GM19438 (cell line): ENCODE measurements around the gene DDB1.
A peak's percentile ranks its signal among the peaks of the same experiment; 100 is the strongest.

Source experiments
- ATAC-seq: cut with Tn5 transposase; IDR thresholded peaks from one replicate; pipeline ENCODE4 v1.9.1; 2021; ENCODE audit warnings: low read depth; ENCODE audit not compliant: unreplicated experiment

The DDB1 gene

GRCh38 chr11:61302550-61302949, 30.4 kb downstream of the DDB1 start:
- ATAC-seq = no peak

DNA sequence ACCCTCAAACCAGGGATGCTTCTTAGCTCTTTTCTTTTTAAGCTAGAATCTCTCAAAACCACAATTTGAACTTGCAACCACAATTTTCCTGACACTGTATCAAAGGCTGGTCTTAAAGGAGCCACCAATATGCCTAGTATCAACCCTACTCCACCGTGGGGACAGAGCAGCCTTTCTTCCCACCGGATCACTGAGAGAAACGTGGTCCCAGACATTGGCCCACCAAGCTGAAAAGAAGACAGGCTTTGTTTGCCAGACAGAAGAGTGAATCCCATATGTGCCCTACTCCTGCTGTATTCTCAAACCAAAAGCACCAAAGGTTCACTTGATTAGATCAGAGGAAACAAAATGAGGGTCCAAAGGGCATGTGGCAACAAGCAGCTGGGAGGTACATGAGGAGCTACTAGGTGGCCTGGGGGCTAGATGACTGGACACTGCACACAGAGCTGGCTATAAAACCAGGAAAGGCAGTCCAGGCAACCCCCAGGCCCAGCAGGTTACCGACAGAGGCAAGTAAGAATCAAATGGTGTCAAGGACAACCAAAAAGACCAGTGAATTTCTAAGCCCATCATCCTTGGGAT, 34.2 kb downstream of the DDB1 start:
- ATAC-seq = no peak

- ATAC-seq = no peak
These were observed 35.2 kb downstream of the DDB1 start for GRCh38 chr11:61297746-61298145.

DNA sequence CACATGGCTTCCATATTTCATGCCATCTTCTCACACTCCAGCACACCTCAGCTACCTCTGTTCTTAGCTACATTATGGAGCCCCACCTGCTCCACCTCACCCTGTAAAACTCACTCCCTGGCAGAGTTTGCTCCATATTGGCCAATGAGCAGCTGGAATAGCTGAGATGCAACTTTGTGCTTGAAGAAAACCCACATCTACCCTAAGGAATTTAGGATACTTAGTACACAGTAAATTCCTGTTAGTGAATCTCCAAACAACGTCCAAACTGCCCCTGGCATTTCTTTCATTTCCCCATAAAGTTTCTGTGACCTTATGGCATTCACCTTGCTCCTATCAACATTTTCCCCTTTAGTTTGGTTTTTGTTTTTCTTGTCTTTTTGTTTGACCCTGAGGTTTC, 35.6 kb downstream of the DDB1 start:
- ATAC-seq = no peak

- no peak for ATAC-seq
These were observed 37.3 kb downstream of the DDB1 start for GRCh38 chr11:61295596-61295926.

- ATAC-seq = peak; percentile 79
These were observed 37.9 kb downstream of the DDB1 start, which contains the start of gene VWCE for GRCh38 chr11:61294717-61295595. Gene VWCE (minus strand): TSS chr11:61295316. CDS start chr11:61295037, 279 bp downstream.

- peak; percentile 46 for ATAC-seq
These were observed 38.8 kb downstream of the DDB1 start for GRCh38 chr11:61293867-61294716.

GRCh38 chr11:61292356-61292755, 40.5 kb downstream of the DDB1 start:
- ATAC-seq = no peak

DNA sequence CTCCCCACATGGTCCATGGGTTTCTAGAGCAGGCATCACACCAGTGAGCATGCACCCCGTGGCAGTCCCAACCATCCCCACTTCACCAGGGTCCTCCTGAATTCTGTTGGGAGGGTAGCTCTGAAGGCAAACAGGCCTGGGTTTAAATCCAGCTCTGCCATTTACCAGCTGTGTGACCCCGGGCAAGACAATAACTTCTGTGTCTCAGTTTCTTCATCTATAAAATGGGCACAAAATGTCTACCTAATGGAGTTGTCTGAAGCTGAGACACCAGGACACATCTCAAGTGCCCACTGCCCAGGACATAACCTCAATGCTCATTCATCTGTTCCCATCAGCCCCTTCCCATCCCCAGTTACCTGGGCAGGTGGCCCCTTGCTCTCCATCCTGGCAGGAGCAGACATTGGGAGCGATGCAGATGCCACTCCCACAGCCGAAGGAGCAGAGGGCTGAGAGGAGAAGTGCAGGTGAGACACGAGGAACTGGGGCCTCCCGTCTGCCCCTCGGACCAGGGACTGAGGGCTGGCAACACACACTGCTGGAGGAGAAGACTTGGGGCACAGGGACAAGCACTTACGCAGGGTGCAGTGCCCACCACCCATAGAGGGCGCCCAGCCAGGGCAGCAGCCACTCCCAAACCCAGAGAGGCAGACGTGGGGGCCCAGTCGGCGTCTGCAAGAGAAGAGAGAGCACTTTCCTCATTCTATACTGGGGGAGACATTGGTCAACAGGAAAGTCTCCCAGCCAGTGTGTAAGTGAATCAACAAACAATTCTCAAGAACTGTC, 41.8 kb downstream of the DDB1 start:
- ATAC-seq = no peak

- ATAC-seq = no peak
These were observed 45.4 kb downstream of the DDB1 start for GRCh38 chr11:61287338-61287977.

GRCh38 chr11:61283613-61284012, 49.3 kb downstream of the DDB1 start:
- no peak for ATAC-seq

- no peak for ATAC-seq
These were observed 51.2 kb downstream of the DDB1 start for GRCh38 chr11:61281581-61282250.

GRCh38 chr11:61280883-61281580, 51.9 kb downstream of the DDB1 start:
- ATAC-seq = no peak

GRCh38 chr11:61279934-61280659, 52.8 kb downstream of the DDB1 start:
- no peak for ATAC-seq

DNA sequence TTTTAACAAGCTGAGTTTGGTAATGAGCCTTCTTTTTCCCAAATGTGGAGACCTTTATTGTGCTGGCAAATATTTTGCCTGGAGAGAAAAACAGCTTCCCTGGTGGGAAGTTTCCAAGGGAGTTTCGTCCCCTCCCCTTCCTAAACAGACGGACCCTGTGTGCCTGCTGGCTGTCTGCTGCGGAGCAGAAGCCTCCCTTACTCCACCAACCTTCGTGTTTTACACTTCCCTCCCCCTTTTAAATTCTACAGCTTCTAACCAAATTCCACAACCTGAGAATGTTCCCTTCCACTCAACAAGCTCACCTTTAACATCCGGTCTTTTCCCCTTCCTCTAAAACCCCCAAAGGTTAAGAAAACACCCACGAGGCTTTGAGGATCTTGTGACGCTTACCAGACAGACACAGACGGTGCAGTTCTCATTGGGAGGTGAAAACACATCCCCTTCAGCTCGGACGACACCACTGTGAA, 54.9 kb downstream of the DDB1 start:
- ATAC-seq = no peak

- no peak for ATAC-seq
These were observed 55.5 kb downstream of the DDB1 start for GRCh38 chr11:61277186-61278000.

DNA sequence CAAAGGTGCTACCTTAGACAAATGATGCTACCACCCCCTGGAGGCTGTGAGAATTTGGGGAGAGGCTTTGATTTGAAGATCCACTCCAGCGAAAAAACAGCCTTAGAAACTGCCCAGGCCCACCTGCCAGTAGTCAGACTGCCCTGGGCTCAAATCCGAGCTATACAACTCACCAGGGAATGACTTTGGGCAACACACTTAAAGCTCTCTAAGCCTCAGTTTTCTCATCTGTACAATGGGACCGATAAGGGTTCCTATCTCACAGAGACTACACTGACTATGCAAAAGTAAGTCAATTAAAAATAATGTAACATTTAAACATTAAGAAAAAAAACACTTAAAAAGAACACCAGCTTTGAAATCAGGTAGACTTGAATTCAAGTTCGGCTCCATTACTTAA, 57.7 kb downstream of the DDB1 start:
- no peak for ATAC-seq
